ENCODE results near the gene NLGN4X. TPM values are rescaled to one million over a fixed set of nuclear protein-coding genes. Genes with fewer than 3 reads are reported as not detected.
A peak's percentile ranks its signal among the peaks of the same experiment; 100 is the strongest.

NLGN4X gene
- total RNA-seq, 1 donor from 2014 or later, result 11.5 TPM

DNA sequence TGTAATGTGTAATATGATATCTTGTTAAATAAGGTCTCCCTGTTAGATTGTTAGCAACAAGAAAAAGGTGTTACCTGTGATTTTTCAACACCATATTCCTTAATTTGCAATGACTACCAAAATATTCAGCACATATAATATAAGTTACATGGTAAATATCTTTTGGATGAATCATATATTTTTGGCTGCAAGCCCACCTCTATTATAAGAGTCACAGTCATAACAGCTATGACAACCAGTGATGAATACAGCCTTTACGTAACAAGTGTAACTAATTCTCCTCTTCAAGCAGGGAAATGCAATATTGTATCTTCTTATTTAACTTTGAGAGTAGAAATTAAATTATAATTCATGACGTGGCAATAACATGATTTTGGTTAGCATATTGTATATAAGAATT, 187.0 kb downstream of the NLGN4X start:
- Histone ChIP-seq H3K27ac (ENCODE audit: low read depth, low read length) (no peak overlapping the region), H3K9me3 (ENCODE audit: insufficient read depth, low read depth, low read length) (no peaks in the 10 kb centered on the region), H3K4me1 (ENCODE audit: insufficient read depth, low read length) (no peaks in the 10 kb centered on the region), H3K4me3 (ENCODE audit: insufficient read depth, low read depth, low read length) (no peak overlapping the region), H3K27me3 (ENCODE audit: insufficient read depth, low read length) (no peaks in the 10 kb centered on the region), H3K9ac (ENCODE audit: low read length) (no peak overlapping the region), H3K79me2 (ENCODE audit: insufficient read depth, low read length) (no peaks in the 10 kb centered on the region), H3K4me2 (ENCODE audit: low read length) (no peak overlapping the region), H3K36me3 (ENCODE audit: insufficient read depth, low read length) (no peaks in the 10 kb centered on the region), H2AFZ (ENCODE audit: low read depth, low read length) (no peak overlapping the region), H4K20me1 (ENCODE audit: insufficient read depth, low read length) (no peaks in the 10 kb centered on the region)
- no peak overlapping the region for H3K4me3 Mint-ChIP-seq (ENCODE audit: unreplicated experiment)
- H3K27me3 Mint-ChIP-seq (ENCODE audit: low read depth, unreplicated experiment), result no peaks in the 10 kb centered on the region
- no peaks in the 10 kb centered on the region for H3K9me3 Mint-ChIP-seq (ENCODE audit: unreplicated experiment)
- H3K36me3 Mint-ChIP-seq (ENCODE audit: low read depth, unreplicated experiment), result no peaks in the 10 kb centered on the region
- no peak for TF ChIP-seq CTCF (IDR thresholded peaks at IDR 0.05; ENCODE audit: insufficient read depth, low read depth, low read length)
- TF ChIP-seq EZH2 (IDR thresholded peaks at IDR 0.05; ENCODE audit: insufficient read depth, low read length), result no peak
- no peaks in the 10 kb centered on the region for H3K4me1 Mint-ChIP-seq (ENCODE audit: low read depth, unreplicated experiment)
- FAIRE-seq, result no peak
- H3K27ac Mint-ChIP-seq (ENCODE audit: unreplicated experiment), result no peak overlapping the region
- peak; percentile 27 for DNase-seq (ENCODE audit: low read depth)

GRCh38 chrX:6029014-6029413, 199.7 kb downstream of the NLGN4X start:
- Mint-ChIP-seq H3K9me3 (ENCODE audit: unreplicated experiment) (no peaks in the 10 kb centered on the region), H3K27ac (ENCODE audit: unreplicated experiment) (no peak overlapping the region), H3K4me3 (ENCODE audit: unreplicated experiment) (no peak overlapping the region), H3K36me3 (ENCODE audit: low read depth, unreplicated experiment) (no peaks in the 10 kb centered on the region), H3K27me3 (ENCODE audit: low read depth, unreplicated experiment) (no peaks in the 10 kb centered on the region), H3K4me1 (ENCODE audit: low read depth, unreplicated experiment) (peaks cover 11% of the 10 kb centered on the region)
- DNase-seq (ENCODE audit: low read depth), result no peak
- Histone ChIP-seq H3K9me3 (ENCODE audit: insufficient read depth, low read depth, low read length) (no peaks in the 10 kb centered on the region), H3K27me3 (ENCODE audit: insufficient read depth, low read length) (no peaks in the 10 kb centered on the region), H3K4me2 (ENCODE audit: low read length) (no peak overlapping the region), H4K20me1 (ENCODE audit: insufficient read depth, low read length) (no peaks in the 10 kb centered on the region), H3K4me1 (ENCODE audit: insufficient read depth, low read length) (peaks cover 4% of the 10 kb centered on the region), H3K4me3 (ENCODE audit: insufficient read depth, low read depth, low read length) (no peak overlapping the region), H2AFZ (ENCODE audit: low read depth, low read length) (no peak overlapping the region), H3K79me2 (ENCODE audit: insufficient read depth, low read length) (no peaks in the 10 kb centered on the region), H3K9ac (ENCODE audit: low read length) (no peak overlapping the region), H3K27ac (ENCODE audit: low read depth, low read length) (no peak overlapping the region), H3K36me3 (ENCODE audit: insufficient read depth, low read length) (no peaks in the 10 kb centered on the region)
- TF ChIP-seq EZH2 (IDR thresholded peaks at IDR 0.05; ENCODE audit: insufficient read depth, low read length) (no peak), CTCF (IDR thresholded peaks at IDR 0.05; ENCODE audit: insufficient read depth, low read depth, low read length) (no peak)
- peak; percentile 87 for FAIRE-seq

DNA sequence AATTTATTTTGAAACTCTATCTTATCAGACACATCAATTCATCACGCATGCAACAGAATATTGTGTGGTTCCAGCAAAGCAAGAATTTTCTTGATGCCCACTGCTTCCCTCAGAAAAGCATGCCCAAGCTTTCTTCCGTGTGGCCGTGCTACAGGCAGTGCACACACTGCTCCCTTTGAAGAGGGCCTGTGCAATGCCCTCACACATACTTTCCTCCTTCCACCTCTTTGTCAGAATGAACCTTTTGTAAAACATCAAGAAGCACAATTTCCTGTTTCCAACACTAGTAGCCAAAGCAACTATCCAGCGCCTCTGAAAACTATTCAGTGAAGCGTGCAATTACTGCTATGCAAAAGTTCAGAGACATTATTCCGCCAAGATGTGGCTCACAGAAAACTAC, 201.7 kb downstream of the NLGN4X start:
- no peaks in the 10 kb centered on the region for H3K36me3 ChIP-seq (ENCODE audit: insufficient read depth, low read length)
- no peaks in the 10 kb centered on the region for H3K9me3 Mint-ChIP-seq (ENCODE audit: unreplicated experiment)
- H3K4me1 ChIP-seq (ENCODE audit: insufficient read depth, low read length), result peaks cover 4% of the 10 kb centered on the region
- peak overlapping the region; percentile 51 for H3K27ac Mint-ChIP-seq (ENCODE audit: unreplicated experiment)
- no peaks in the 10 kb centered on the region for H3K36me3 Mint-ChIP-seq (ENCODE audit: low read depth, unreplicated experiment)
- no peaks in the 10 kb centered on the region for H3K79me2 ChIP-seq (ENCODE audit: insufficient read depth, low read length)
- DNase-seq (ENCODE audit: low read depth) (no peak), FAIRE-seq (peak; percentile 77)
- no peak overlapping the region for H3K27ac ChIP-seq (ENCODE audit: low read depth, low read length)
- no peak overlapping the region for H3K9ac ChIP-seq (ENCODE audit: low read length)
- no peak for TF ChIP-seq CTCF (IDR thresholded peaks at IDR 0.05; ENCODE audit: insufficient read depth, low read depth, low read length)
- TF ChIP-seq EZH2 (IDR thresholded peaks at IDR 0.05; ENCODE audit: insufficient read depth, low read length), result no peak
- H3K4me3 ChIP-seq (ENCODE audit: insufficient read depth, low read depth, low read length), result no peak overlapping the region
- H3K4me3 Mint-ChIP-seq (ENCODE audit: unreplicated experiment), result no peak overlapping the region
- H3K27me3 Mint-ChIP-seq (ENCODE audit: low read depth, unreplicated experiment), result no peaks in the 10 kb centered on the region
- no peaks in the 10 kb centered on the region for H4K20me1 ChIP-seq (ENCODE audit: insufficient read depth, low read length)
- H3K27me3 ChIP-seq (ENCODE audit: insufficient read depth, low read length), result no peaks in the 10 kb centered on the region
- no peaks in the 10 kb centered on the region for H3K9me3 ChIP-seq (ENCODE audit: insufficient read depth, low read depth, low read length)
- H3K4me1 Mint-ChIP-seq (ENCODE audit: low read depth, unreplicated experiment), result peaks cover 17% of the 10 kb centered on the region
- H3K4me2 ChIP-seq (ENCODE audit: low read length), result peak overlapping the region; percentile 29
- no peak overlapping the region for H2AFZ ChIP-seq (ENCODE audit: low read depth, low read length)

All from astrocyte (in vitro differentiated cells and primary cell).